ENCODE results near the gene DDX51.
"Not testable (repeated sequence)": the region's sequence is repeated elsewhere in the genome, so short reads cannot be mapped to it uniquely, and the experiment has no call there.

Gene DDX51

DNA sequence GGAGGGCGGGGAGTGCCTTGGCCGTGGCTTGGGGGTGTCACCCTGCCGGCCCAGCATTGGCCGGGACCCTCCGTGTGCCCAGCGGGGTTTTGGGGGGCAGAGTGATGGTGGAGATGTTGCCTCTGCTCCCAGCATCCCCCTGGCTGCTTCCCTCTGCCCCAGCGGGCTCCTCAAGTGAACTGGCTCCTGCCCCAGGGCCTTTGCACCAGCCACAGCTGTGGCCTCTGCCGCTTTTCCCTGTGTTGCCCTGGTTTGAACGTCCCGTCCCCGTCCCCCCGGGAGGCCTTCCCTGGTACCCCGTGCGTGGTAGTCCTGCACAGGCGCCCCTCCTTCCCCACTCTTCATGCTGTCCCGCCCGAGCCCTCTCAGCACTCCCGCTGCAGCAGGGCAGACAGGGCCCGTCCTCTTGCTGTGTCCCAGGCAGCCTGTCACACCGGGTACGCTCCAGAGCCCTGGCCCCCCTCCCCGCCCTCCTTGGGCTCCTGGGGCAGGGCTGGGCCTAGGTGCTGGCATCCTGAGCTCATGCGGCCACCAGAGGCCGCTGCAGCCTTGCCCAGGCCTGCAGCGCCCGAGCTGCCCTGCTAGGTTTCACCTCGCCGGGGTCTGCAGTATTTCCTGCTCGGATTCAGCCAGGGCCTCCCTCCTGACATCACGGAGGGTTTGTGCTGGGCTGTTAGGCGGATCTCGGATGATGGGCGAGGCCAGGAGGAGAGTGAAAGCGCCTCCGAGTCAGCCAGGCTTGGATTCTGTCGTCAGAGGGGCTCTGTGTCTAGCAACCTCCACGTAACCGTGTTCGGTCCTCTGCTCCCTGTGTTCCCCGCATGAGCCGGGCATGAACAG is 9.6 kb upstream of the DDX51 start:
- DNase-seq: peak; percentile 78

DNA sequence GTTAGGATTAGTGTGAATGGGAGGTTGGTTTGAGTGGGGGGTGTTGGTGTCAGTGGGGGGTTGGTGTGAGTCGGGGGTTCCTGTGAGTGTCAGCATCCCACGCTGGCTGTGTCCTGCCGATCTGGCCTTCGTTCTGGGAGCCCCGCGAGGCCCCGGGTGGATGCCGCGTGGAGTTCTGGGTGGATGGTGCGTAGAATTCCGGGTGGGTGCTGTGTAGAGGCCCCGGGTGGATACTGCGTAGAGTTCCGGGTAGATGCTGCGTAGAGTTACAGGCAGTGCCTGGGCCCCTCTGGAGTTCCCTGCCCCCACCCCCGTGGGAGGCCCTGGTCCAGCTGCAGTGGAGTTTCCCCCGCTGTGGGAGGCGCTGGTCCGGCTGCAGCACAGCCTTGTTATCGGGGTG is 8.8 kb upstream of the DDX51 start:
- no peak for DNase-seq

DNA sequence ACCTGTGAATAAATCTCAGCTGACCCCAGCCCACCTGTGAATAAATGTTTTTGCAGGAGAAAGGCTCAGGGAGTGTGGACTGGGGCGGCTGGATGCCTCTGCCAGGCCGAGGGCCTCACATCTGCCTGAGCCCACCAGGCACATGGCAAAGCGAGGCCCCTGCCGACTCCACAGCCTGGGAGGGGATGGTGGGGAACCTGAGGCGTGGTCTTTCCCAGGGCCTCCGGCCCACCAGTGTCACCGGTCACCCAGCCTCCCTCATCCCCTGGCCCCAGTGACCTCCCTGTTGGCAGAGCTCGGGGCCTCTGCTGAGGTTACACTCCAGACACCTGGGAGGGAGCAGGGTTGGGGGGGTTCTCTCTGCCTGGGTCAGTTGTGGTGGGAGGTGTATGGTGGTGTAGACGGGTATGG is 8.3 kb upstream of the DDX51 start:
- no peak for DNase-seq

DNA sequence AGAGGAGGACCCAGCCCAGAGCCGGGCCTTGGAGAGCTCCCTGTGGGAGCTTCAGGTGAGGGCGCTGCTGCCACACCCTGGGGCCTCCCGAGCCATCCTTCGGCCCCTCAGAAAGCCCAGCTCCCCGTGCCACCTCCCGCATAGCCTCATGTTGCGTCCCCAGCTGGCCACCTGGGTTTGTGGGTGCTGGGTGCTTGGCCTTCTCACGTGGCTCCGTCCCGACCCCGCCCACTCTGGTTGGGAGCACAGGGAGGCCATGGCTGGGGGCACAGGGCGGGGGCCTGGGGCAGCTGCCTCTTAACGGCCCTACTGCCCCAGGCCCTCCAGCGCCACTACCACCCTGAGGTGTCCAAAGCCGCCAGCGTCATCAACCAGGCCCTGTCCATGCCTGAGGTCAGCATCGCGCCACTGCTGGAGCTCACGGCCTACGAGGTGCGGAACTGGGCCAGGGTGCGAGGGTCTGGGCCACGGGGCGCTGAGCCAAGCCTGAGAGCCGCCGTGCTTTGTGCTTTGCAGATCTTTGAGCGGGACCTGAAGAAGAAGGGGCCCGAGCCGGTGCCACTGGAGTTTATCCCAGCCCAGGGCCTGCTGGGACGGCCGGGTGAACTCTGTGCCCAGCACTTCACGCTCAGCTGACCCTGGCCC is 7.8 kb upstream of the DDX51 start:
- no peak for DNase-seq

DNA sequence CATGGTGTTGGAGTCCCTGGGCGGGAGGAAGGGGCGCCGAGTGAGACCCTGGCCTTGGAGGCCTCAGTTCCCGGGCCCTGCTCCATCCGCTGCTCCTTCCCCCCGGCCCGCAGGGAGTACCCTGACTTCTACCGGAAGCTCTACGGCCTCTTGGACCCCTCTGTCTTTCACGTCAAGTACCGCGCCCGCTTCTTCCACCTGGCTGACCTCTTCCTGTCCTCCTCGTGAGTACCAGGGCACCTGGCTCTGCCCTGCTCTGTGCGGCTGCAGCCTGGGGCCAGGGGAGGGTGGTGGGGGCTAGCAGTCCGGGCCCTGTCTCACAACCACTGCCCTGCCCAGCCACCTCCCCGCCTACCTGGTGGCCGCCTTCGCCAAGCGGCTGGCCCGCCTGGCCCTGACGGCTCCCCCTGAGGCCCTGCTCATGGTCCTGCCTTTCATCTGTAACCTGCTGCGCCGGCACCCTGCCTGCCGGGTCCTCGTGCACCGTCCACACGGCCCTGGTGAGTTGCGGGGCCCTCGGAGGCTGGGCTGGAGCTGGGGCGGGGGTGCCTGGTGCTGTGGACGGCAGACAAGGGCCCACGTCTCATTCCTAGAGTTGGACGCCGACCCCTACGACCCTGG is 7.1 kb upstream of the DDX51 start:
- no peak for DNase-seq

DNA sequence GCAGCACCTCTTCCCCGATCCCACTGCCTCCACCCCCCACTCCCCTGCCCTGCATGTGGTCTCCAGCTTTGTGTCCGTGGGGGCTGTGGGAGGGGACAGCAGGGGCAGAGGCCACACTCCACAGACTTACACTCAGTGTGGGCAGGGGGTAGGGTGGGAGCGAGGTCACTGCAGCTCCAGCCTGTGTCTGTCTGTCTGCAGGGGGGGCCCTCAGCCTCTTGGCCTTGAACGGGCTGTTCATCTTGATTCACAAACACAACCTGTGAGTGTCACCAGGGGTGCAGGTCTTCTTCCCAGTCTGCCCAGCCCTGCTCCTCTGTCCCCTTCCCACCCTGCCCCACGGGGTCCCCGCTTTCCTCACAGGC is 6.6 kb upstream of the DDX51 start:
- DNase-seq: no peak

DNA sequence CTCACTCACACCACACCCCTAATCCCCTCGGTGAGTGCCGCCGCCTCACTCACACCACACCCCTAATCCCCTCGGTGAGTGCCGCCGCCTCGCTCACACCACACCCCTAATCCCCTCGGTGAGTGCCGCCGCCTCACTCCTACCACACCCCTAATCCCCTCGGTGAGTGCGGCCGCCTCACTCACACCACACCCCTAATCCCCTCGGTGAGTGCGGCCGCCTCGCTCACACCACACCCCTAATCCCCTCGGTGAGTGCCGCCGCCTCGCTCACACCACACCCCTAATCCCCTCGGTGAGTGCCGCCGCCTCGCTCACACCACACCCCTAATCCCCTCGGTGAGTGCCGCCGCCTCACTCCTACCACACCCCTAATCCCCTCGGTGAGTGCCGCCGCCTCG is 5.4 kb upstream of the DDX51 start:
- not testable (repeated sequence) for DNase-seq

DNA sequence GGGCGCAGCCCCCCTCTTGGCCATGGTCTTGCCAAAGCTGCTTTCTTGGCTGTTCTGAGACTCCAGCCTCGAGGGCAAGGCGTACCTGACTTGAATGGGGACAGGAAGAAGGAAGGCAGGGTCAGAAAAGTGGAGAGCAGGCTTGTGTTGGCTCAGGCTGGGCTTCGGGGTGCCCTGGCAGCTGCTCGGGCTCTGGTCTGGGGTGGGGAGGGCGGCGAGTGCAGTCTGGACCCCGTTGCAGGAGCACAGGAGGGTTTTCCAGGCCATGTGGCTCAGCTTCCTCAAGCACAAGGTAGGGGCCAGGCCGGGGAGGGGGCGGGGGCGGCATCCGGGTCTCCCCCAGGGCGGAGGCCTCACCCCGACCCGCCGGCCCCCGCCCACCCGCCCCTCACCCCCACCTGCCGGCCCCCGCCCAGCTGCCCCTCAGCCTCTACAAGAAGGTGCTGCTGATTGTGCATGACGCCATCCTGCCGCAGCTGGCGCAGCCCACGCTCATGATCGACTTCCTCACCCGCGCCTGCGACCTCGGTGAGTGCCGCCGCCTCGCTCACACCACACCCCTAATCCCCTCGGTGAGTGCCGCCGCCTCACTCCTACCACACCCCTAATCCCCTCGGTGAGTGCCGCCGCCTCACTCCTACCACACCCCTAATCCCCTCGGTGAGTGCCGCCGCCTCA is 4.4 kb upstream of the DDX51 start:
- DNase-seq: no peak

DNA sequence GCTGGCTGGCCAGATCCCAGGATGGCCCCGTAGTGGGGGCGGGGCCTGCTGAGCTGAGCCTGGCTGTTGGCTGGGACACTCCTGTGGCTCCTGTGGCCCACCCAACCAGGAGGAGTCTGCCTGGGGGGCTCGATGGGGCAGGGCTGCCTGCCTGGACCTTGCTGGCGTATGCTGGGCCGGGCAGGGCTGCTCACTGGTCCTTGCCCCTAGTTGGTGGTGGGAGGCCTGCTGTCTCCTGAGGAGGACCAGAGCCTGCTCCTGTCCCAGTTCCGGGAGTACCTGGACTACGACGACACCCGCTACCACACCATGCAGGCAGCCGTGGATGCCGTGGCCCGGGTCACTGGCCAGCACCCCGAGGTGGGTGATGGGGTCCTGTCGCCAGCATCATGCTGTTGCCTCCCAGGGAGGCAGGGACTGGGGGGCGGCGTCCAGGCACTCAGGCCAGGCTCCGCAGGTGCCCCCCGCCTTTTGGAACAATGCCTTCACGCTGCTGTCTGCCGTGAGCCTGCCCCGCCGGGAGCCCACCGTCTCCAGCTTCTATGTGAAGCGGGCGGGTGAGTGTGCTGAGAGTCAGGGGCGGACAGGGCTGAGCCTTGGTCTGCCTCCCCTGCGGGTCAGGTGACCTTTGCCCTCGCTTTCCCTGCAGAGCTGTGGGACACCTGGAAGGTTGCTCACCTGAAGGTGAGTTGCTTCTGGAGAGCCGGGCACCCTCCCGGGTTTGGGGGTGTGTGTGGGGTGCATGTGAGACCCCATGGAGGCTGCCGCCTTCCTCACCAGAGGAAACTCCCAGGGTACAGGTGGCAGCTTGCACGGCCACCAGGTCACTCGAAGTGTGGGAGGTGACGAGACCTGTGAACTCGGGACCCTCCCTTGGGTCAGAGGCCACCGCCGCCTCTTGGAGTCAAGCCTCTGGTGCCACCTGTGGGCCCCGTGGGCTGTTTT is 3.6 kb upstream of the DDX51 start:
- no peak for DNase-seq

DNA sequence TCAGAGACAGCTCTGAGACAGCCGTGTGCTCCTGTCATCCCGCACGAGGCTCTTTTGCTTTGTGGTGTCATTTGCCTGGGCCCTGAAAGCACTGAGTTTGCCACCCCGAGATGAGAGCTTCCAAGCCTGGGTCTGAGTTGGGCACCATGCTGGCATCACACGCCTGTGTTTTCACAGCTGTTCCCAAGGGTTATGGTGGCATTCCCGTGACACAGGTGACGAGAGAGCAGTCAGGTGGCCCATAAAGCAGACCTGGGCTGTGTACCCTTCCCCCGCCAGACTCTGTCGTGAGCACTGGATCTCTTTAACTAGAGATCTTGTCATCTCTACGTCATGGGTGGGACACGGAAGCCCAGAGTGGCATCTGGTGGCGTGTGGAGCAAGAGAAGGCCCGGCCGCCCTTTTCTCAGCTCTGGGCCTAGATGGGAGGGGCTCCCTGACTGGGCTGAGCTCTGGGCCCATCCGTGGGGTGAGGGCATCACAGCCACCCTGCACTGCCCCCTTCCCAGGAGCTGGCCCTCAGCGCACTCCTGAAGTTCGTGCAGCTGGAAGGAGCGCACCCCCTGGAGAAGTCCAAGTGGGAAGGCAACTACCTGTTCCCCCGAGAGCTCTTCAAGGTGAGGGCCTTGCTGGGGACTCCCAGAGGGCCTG is 2.8 kb upstream of the DDX51 start:
- DNase-seq: no peak

DNA sequence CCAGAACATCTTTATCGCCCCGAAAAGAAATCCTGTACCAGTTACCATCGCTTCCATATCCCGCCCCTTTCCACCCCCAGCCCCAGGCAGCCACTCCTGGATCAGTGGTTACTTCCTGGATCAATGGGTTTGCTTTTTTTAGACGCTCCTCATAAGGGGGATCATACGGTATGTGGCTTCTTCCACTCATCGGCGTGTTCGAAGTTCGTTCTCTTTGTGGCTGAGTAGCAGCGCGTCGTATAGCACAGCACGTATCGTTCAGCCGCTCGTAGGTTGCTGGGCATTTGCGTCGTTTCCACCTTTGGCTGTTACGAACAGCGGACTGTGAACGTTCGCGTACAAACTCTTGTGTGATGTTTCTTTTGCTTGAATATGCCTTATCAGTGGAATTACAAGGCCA is 2.0 kb upstream of the DDX51 start:
- DNase-seq: no peak

DNA sequence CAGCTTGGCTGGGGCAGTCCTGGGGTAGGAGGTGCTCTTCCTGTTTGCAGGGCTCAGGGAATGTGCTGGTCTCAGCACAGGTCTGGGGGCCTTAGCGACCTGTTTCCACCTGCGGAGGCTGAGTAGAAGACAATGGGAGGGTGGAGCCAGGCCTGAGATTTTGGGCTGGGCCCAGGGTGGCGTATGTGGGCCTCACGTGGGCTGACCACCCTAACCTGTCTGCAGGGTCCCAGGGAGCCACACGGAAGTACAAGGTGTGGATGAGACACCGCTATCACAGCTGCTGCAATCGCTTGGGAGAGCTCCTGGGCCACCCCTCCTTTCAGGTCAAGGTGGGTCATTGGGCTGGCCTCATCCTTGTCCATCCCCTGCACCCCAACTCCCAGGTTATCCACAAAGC is 1.2 kb upstream of the DDX51 start:
- no peak for DNase-seq

DNA sequence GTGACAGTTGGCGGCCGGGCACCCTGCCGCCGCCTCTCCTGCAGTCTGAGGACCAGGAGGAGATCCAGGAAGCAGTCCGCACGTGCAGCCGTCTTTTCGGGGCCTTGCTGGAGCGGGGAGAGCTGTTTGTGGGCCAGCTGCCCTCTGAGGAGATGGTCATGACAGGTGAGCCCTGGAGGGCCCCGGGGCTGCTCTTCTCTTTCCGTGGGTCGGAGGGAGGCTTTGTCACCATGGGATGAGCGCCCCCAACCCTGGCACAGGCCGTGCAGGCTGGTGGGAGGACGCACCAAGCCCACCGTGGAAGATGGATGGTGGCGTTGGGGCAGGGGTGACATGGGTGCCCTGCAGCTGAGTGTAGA is 670 bp upstream of the DDX51 start:
- DNase-seq: no peak

DNA sequence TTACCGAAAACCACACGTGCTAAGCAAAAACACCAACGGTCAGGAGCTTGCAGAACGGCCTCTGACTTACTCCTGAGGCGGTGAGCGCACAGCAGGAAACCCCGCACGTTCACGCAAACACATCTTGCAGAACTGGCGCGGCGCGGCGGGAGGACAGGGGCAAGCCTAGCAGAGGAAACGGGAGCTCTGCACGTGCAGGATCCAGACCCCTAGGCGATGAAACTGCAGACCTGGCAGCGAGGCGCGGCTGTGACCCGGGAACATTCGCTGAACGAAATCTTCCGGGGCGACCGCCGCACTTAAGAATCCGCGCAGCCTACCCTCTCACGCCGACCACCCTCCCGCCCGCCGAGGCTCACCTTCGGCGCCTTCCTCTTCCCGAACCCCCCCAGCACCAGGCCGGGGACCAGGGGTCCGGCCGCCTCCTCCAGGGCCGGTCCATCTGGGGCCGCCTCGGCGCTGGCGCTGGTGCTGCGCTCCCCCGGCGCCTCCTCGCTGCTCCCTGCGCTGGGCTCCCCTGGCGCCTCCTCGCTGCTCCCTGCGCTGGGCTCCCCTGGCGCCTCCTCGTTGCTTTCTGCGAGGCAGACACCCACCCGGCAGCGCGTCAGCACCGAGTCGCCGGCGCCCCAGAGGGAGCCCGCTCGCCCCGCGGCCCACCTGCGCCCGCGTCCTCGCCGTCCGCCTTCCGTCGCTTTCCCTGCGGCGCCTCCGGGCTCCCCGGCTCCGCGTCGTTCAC is 615 bp downstream of the DDX51 start:
- no peak for DNase-seq

DNA sequence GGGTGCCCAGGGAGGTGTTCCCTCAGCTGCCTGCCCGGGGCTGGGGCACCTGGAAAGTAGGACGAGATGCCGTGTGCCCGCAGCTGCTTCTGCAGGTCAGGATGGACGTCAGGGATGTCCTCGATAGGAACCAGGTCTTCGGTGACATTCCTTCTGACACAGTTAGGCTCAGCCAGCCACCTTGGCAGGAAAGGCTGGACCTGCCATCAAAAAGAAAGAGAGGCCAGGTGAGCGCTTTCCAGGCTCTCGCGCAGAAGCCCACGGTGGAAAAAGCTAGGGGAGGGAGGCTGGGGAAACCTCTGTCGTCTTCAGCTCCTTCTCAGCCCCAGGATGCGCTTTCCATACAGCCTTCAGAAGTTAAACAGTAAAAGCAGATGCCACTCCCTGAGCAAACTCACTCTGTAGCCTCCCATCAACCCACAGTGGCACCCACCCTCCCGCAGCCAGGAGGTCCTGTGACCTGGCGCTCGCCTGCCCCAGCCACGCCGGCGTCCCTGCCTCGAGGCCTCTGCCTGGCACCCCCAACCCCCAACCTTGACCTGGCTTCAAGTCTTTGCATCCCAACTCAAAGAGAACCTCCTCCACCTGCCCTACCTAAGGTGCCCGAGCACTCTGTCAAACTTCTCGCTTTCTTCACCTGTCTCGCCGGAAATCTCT is 1.3 kb downstream of the DDX51 start:
- no peak for DNase-seq

DNA sequence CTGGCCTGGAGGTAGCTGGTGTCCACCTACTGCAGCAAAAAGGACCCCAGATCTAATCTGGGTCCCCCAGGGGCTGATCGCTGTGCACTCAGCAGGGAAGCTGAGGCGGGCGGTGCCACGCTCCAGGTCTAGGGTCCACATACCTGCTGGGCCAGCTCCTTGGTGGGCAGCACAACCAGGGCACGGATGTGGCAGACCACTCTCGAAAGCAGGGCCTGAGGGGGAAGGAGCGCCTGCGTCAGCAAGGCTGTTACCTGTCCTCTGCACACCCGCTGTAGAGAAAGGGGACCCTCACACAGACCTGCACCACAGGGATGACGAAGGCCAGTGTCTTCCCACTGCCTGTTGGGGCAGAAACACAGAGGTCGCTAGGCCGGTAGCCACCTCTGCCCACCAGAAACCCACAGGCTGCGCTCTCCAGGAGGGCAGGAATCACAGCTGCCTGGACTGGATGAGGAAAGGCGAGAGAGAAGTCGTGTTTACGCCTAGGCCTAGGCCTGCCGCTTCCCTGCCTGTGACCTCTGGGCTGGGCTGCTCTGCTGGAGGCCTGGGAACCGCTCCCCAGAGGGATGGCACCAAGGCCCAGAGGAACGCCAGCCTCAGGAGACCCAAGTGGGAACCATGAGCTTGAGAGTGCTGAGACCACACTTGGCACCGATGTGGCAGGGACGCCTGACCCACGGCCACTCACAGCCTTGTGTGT is 2.0 kb downstream of the DDX51 start:
- no peak for DNase-seq

DNA sequence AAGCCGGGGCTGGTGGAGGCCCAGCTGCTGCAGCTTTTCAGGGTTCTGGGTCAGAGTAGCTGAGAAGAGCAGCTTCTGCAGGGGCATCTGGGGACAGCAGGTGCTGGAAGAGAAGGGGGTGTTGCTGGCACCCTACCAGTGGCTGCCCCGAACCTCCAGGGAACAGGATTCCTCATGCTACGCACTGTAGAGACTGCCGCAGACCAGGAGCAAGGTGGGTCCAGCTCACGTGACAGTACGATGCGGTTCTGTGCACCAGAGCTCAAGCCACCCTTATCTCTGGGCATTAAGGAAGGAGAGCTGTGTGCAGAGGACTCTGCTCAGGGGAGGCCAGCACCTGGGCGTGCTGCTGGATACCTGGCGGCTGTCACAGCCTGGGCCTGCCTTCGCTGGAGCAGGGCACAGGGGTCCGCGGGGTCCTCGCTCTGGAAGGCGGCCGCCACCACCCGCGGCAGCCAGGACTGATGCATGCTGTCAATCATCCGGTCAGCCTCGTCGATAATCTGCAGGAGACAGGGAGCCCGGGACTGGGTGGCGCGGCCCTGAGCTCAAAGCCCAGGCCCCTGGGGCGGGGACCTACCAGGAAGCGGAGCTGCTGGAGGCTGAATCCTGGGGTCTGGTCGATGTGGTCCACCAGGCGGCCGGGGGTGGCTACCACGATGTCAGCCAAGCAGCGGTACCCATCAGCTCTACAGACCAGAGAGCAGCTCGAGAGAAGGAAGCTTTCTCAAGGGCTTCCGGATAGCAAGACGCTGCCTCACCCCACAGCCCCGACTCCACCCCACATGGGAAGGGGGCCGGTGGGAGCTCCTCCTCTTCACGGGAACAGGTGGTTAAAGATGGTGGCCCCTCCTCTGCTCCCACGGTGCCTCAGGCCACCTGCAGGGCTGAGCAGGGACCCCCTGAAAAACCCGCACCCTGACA is 2.9 kb downstream of the DDX51 start:
- DNase-seq: no peak

DNA sequence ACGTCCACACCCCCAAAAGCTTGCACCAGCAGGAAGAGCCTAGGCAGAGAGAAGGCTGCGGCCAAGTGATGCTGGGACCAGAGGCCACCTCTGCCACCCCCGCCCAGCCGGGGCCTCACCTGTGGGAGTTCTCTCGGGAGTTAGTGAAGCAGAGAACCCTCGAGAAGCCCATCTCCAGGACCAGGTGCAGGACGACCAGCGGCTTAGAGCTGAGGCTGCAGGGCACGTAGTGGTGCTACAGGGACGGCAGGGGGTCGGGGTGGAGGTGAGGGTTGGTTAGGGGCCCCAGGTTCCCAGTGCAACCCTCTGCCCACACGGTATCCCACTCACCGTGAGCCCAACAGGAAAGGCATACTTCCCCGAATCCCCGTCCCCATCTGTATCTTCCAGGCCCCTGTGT is 3.6 kb downstream of the DDX51 start:
- no peak for DNase-seq

DNA sequence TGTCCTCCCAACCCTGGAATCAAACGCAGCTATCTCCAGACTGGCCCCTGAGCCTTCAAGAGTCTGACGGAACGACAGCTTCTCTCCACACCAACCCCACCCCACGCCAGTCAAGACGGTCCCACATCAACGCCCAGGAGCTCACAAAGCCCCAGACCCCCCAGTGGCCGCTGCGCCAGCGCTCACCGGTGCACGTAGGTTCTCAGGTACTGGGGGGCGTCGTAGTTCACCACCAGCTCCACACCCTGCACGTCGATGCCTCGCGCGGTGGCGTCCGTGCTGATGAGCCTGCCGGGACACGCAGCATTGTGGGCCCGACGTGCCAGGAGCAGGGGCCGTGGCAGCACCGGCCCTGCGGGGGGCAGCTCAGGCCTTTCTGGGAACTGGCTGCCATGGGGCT is 4.2 kb downstream of the DDX51 start:
- no peak for DNase-seq
